Measurements from ENCODE around the gene C22orf39. TPM values are rescaled to one million over a fixed set of nuclear protein-coding genes. Genes with fewer than 3 reads are reported as not detected.
A peak's percentile ranks its signal among the peaks of the same experiment; 100 is the strongest.

The C22orf39 gene
- total and polyA plus RNA-seq, 10 of the 15 experiments (the other 5 are each of a cell fraction or from before 2014, with no cell fraction given) = 6.7 to 47.0 (median 26.5) TPM

DNA sequence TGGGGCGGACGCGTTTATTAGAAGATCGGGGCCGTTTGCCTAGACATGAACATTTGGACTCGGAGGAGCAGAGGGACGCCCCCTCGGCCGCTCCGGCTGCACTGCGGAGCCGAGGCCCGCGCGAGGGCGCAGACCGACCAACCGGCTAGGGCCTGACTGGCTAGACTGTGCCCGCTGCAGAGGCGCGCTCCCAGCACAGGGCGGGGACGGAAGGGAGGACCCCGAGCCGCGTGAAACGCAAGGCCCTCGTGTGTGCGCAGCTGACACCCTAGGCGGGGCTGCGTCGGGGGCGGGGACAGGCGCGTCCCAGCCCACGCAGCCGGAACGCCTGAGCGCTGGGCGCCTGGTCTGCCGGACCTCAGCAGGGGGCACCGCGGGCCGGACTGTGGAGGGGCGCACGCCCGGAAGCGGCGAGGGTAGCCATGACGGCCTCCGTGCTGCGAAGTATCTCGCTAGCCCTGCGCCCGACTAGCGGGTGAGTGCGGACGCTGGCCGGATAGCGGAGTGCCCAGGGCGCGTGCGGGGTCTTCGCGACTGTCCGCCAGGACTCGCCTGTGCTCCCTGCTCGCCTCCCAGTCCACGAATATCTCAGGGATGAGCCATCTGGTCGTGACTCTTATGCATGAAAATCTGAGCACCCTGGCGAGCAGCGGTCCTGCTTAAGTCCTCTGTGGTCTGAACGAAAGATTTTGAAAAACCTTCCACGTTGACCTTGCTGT, 15.2 kb downstream of the C22orf39 start, which contains the start of gene MRPL40:
MRPL40 (plus strand) TSS at position 413 of the 719 bp plus-strand sequence; CDS start at position 423, 10 bp downstream.
- no TSS peak for BruUV-seq (replicated peaks)
- in situ Hi-C loops (cut with MboI) = loop anchor here (25.0 kb wide), 1 partner anchor 1795 kb away; the partner anchor contains the start of genes ATP6V1E1 and BCL2L13
- POLR2A ChIA-PET = interaction anchor here (1.0 to 1.5 kb wide), 5 partner anchors 12 to 71 kb away, joined by 3 to 5 read pairs (median 3); partner anchors contain the start of genes C22orf39 and CDC45
- TF ChIP-seq EP300 (IDR thresholded peaks at IDR 0.05; ENCODE audit: borderline replicate concordance in 1 of 2, control insufficient read depth in 1 of 2, low read depth in 2 of 2, low read length in 2 of 2) (peak in 1 of 2 experiments; percentile 16; a peak in 2 of 4 replicates), NR2F1 (conservative IDR thresholded peaks at IDR 0.05) (peak; percentile 59), GATAD2B (conservative IDR thresholded peaks at IDR 0.05; ENCODE audit: low read depth) (no peak; the same call in 1 of the 2 replicates), PML (IDR thresholded peaks at IDR 0.05; ENCODE audit: low read length) (peak; percentile 89), HCFC1 (IDR thresholded peaks at IDR 0.05; ENCODE audit: low read length) (peak; percentile 93), YY1 (IDR thresholded peaks at IDR 0.05; ENCODE audit: low read depth, low read length) (peak; percentile 98), RB1 (IDR thresholded peaks at IDR 0.05; ENCODE audit: borderline replicate concordance) (peak; percentile 97; the same call in 1 of the 2 replicates), JUND (IDR thresholded peaks at IDR 0.05; ENCODE audit: low read depth, low read length) (peak; percentile 39; the same call in 1 of the 2 replicates), PAX5 (IDR thresholded peaks at IDR 0.05; ENCODE audit: borderline replicate concordance, low read depth, low read length) (peak; percentile 73)
- TF ChIP-seq, protein P1, sequence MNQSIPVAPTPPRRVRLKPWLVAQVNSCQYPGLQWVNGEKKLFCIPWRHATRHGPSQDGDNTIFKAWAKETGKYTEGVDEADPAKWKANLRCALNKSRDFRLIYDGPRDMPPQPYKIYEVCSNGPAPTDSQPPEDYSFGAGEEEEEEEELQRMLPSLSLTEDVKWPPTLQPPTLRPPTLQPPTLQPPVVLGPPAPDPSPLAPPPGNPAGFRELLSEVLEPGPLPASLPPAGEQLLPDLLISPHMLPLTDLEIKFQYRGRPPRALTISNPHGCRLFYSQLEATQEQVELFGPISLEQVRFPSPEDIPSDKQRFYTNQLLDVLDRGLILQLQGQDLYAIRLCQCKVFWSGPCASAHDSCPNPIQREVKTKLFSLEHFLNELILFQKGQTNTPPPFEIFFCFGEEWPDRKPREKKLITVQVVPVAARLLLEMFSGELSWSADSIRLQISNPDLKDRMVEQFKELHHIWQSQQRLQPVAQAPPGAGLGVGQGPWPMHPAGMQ (IDR thresholded peaks at IDR 0.05; ENCODE audit: borderline replicate concordance) = no peak
- TF ChIP-seq, protein P2, sequence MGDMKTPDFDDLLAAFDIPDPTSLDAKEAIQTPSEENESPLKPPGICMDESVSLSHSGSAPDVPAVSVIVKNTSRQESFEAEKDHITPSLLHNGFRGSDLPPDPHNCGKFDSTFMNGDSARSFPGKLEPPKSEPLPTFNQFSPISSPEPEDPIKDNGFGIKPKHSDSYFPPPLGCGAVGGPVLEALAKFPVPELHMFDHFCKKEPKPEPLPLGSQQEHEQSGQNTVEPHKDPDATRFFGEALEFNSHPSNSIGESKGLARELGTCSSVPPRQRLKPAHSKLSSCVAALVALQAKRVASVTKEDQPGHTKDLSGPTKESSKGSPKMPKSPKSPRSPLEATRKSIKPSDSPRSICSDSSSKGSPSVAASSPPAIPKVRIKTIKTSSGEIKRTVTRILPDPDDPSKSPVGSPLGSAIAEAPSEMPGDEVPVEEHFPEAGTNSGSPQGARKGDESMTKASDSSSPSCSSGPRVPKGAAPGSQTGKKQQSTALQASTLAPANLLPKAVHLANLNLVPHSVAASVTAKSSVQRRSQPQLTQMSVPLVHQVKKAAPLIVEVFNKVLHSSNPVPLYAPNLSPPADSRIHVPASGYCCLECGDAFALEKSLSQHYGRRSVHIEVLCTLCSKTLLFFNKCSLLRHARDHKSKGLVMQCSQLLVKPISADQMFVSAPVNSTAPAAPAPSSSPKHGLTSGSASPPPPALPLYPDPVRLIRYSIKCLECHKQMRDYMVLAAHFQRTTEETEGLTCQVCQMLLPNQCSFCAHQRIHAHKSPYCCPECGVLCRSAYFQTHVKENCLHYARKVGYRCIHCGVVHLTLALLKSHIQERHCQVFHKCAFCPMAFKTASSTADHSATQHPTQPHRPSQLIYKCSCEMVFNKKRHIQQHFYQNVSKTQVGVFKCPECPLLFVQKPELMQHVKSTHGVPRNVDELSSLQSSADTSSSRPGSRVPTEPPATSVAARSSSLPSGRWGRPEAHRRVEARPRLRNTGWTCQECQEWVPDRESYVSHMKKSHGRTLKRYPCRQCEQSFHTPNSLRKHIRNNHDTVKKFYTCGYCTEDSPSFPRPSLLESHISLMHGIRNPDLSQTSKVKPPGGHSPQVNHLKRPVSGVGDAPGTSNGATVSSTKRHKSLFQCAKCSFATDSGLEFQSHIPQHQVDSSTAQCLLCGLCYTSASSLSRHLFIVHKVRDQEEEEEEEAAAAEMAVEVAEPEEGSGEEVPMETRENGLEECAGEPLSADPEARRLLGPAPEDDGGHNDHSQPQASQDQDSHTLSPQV (IDR thresholded peaks at IDR 0.05) = no peak
- TF ChIP-seq, protein P3, sequence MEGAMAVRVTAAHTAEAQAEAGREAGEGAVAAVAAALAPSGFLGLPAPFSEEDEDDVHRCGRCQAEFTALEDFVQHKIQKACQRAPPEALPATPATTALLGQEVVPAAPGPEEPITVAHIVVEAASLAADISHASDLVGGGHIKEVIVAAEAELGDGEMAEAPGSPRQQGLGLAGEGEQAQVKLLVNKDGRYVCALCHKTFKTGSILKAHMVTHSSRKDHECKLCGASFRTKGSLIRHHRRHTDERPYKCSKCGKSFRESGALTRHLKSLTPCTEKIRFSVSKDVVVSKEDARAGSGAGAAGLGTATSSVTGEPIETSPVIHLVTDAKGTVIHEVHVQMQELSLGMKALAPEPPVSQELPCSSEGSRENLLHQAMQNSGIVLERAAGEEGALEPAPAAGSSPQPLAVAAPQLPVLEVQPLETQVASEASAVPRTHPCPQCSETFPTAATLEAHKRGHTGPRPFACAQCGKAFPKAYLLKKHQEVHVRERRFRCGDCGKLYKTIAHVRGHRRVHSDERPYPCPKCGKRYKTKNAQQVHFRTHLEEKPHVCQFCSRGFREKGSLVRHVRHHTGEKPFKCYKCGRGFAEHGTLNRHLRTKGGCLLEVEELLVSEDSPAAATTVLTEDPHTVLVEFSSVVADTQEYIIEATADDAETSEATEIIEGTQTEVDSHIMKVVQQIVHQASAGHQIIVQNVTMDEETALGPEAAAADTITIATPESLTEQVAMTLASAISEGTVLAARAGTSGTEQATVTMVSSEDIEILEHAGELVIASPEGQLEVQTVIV (IDR thresholded peaks at IDR 0.05; ENCODE audit: borderline replicate concordance, partially characterized antibody) = peak; percentile 40

More for the DNA sequence above, 15.2 kb downstream of the C22orf39 start, which contains the start of gene MRPL40:
- H3K4me1 ChIP-seq (ENCODE audit: control insufficient read depth, insufficient read depth, low read length) = no peaks in the 10 kb centered on the region
- H3K4me3 ChIP-seq = peak within 1 kb of the TSS; percentile 94
- ChIA-PET RAD21 (ENCODE audit: unreplicated experiment) (interaction anchor here (1.4 to 3.6 kb wide), 3 partner anchors 15 to 253 kb away, joined by 4 to 11 read pairs (median 4); partner anchors contain the start of genes C22orf39, CDC45, SLC25A1 and UFD1), CTCF (no interaction called here), SMC1A (ENCODE audit: uncharacterized antibody, unreplicated experiment) (interaction anchor here (1.0 to 1.9 kb wide), 3 partner anchors 13 to 47 kb away, joined by 3 to 4 read pairs (median 4); partner anchors contain the start of gene CDC45)
- no peaks in the 10 kb centered on the region; the same call in 1 of the 2 replicates for H4K20me1 ChIP-seq (ENCODE audit: control insufficient read depth, insufficient read depth)
- peaks cover 53% of the 10 kb centered on the region for H3K79me2 ChIP-seq (ENCODE audit: control insufficient read depth, insufficient read depth, low read length)
- ATAC-seq = peak; percentile 93
- no peaks in the 10 kb centered on the region for H3K9me3 ChIP-seq (replicated peaks; ENCODE audit: control insufficient read depth, insufficient read depth, low read length)
- peak within 1 kb of the TSS; percentile 93 for H3K27ac ChIP-seq (ENCODE audit: control insufficient read depth, insufficient read depth)
- peak within 1 kb of the TSS; percentile 96 for H3K9ac ChIP-seq (ENCODE audit: control insufficient read depth, insufficient read depth, low read length)
- intact Hi-C loops (cut with micrococcal nuclease; ENCODE audit: unreplicated experiment) = loop anchor here (1.0 to 5.0 kb wide), 4 partner anchors 15 to 288 kb away; partner anchors contain the start of genes C22orf39, CDC45, ESS2 and SLC25A1
- peaks cover 2 to 4% of the 10 kb centered on the region in 2 experiments; a peak in 2 of 4 replicates for H3K36me3 ChIP-seq (ENCODE audit: control insufficient read depth in 2 of 2, insufficient read depth in 2 of 2, low read length in 1 of 2)
- peak within 1 kb of the TSS; percentile 97 for H3K4me2 ChIP-seq (ENCODE audit: control insufficient read depth, insufficient read depth)
- peak; percentile 76 for DNase-seq (ENCODE audit: low read depth, low spot score)
- peak; percentile 71 for FAIRE-seq
- peak within 1 kb of the TSS; percentile 93 for H2AFZ ChIP-seq (ENCODE audit: control insufficient read depth, low read depth, low read length)
- 1% methylated on average over 71 of the region's 74 CpGs for WGBS (ENCODE audit: insufficient coverage, insufficient replicate concordance, low lambda C conversion rate, missing lambda C conversion rate)
- no peaks in the 10 kb centered on the region for H3K27me3 ChIP-seq (replicated peaks in 1 of 2; ENCODE audit: control insufficient read depth in 2 of 2, insufficient read depth in 2 of 2, low read length in 1 of 2)
